GM12878 (cell line): ENCODE measurements around the gene GEMIN2. TPM values are rescaled to one million over a fixed set of nuclear protein-coding genes. Genes with fewer than 3 reads are reported as not detected.

Experiments used
- BACH1 ChIP-seq: fragments of 450-650 bp; IDR thresholded peaks from 2 replicates; pipeline ENCODE4 v1.6.1; 2017; ENCODE audit warnings: mild to moderate bottlenecking, borderline replicate concordance
- CHD2 ChIP-seq: IDR thresholded peaks from 2 replicates; pipeline ENCODE4 v1.6.1; 2011; ENCODE audit warnings: low read depth, low read length, improper control_type of control experiment, borderline replicate concordance
- HCFC1 ChIP-seq: fragments of 150-350 bp; IDR thresholded peaks from 2 replicates; pipeline ENCODE4 v1.6.1; 2014; ENCODE audit warnings: low read length
- HDGF ChIP-seq: fragments of 450-650 bp; IDR thresholded peaks from 2 replicates; pipeline ENCODE4 v1.6.1; 2016; ENCODE audit warnings: antibody characterized with exemption
- NR2F1 ChIP-seq: fragments of 450-650 bp; conservative IDR thresholded peaks from 2 replicates; pipeline ENCODE4 v1.6.1; 2017; ENCODE audit warnings: mild to moderate bottlenecking
- RAD21 ChIP-seq: IDR thresholded peaks from 2 replicates; pipeline ENCODE4 v1.6.1; 2011; ENCODE audit warnings: mild to moderate bottlenecking, low read depth, low read length, moderate library complexity; ENCODE audit not compliant: insufficient read depth
- RAD51 ChIP-seq: fragments of 450-650 bp; IDR thresholded peaks from 2 replicates; pipeline ENCODE4 v1.6.1; 2016; ENCODE audit warnings: moderate library complexity, mild to moderate bottlenecking, inconsistent platforms
- SIX5 ChIP-seq: IDR thresholded peaks from 2 replicates; pipeline ENCODE4 v1.6.1; 2011; ENCODE audit warnings: mild to moderate bottlenecking, low read depth, low read length, moderate library complexity; ENCODE audit not compliant: severe bottlenecking
- SUPT20H ChIP-seq: IDR thresholded peaks from 2 replicates; pipeline ENCODE4 v1.6.1; 2011; ENCODE audit warnings: low read depth, mild to moderate bottlenecking, low read length, moderate library complexity, borderline replicate concordance; ENCODE audit not compliant: control insufficient read depth
- ZBED1 ChIP-seq: IDR thresholded peaks from 2 replicates; pipeline ENCODE4 v1.6.1; 2016; ENCODE audit warnings: borderline replicate concordance
- polyA plus RNA-seq, 11 experiments: library from polyadenylated mRNA; depleted of rRNA in 4 of 11; unstranded in 6 of 11; stranded (reverse) in 5 of 11; fragments of >200 nt; fragmentation: Nextera tagmentation in 4 of 11; fragmentation: Illumina TruSeq in 1 of 11; extraction: Ambion mirVana in 4 of 11; extraction: Trizol in 1 of 11; gene quantifications; 1 replicate in 1 of 11; 2 replicates in 10 of 11; pipeline versions ENCODE4 v1.2.1 to v1.2.3, GENCODE V29; 2011 to 2016; ENCODE audit warnings: inconsistent platforms in 2 of 11, missing spikeins in 2 of 11, low read depth in 1 of 11
- total RNA-seq, 4 experiments: library from RNA; depleted of rRNA in 3 of 4; stranded (reverse); fragments of >200 nt in 3 of 4; fragmentation: Illumina TruSeq in 1 of 4; extraction: Trizol in 1 of 4; gene quantifications; 2 replicates each; pipeline versions ENCODE4 v1.2.1 to v1.2.3, GENCODE V29; 2013 to 2021
- TF ChIP-seq, protein P1 (sequence below): fragments of 450-650 bp; formaldehyde crosslinking; IDR thresholded peaks from 2 replicates; pipeline ENCODE4 v1.4.0; 2022; ENCODE audit warnings: mild to moderate bottlenecking, moderate library complexity
- TF ChIP-seq, protein P2 (sequence below): fragments of 450-650 bp; IDR thresholded peaks from 2 replicates; pipeline ENCODE4 v1.6.1; 2016; ENCODE audit warnings: mild to moderate bottlenecking, moderate library complexity, borderline replicate concordance
- TF ChIP-seq, protein P3 (sequence below), 3 experiments: IDR thresholded peaks in 2 of 3; conservative IDR thresholded peaks in 1 of 3; 2 replicates each; pipeline ENCODE4 v1.5.1; 2011; ENCODE audit warnings: low read depth in 3 of 3, low read length in 3 of 3, mild to moderate bottlenecking in 3 of 3, control low read depth in 2 of 3, moderate library complexity in 2 of 3, inconsistent platforms in 1 of 3, mixed read lengths in 1 of 3; ENCODE audit not compliant: control insufficient read depth in 2 of 3, insufficient read depth in 1 of 3; ENCODE audit errors: extremely low read depth in 1 of 3
- TF ChIP-seq, protein P4 (sequence below): fragments of 450-650 bp; IDR thresholded peaks from 2 replicates; pipeline ENCODE4 v1.6.1; 2016; ENCODE audit warnings: mild to moderate bottlenecking

GEMIN2 gene
- total and polyA plus RNA-seq, 10 of the 15 experiments (the other 5 are each of a cell fraction or from before 2014, with no cell fraction given): 25.9 to 69.3 (median 46.1) TPM

DNA sequence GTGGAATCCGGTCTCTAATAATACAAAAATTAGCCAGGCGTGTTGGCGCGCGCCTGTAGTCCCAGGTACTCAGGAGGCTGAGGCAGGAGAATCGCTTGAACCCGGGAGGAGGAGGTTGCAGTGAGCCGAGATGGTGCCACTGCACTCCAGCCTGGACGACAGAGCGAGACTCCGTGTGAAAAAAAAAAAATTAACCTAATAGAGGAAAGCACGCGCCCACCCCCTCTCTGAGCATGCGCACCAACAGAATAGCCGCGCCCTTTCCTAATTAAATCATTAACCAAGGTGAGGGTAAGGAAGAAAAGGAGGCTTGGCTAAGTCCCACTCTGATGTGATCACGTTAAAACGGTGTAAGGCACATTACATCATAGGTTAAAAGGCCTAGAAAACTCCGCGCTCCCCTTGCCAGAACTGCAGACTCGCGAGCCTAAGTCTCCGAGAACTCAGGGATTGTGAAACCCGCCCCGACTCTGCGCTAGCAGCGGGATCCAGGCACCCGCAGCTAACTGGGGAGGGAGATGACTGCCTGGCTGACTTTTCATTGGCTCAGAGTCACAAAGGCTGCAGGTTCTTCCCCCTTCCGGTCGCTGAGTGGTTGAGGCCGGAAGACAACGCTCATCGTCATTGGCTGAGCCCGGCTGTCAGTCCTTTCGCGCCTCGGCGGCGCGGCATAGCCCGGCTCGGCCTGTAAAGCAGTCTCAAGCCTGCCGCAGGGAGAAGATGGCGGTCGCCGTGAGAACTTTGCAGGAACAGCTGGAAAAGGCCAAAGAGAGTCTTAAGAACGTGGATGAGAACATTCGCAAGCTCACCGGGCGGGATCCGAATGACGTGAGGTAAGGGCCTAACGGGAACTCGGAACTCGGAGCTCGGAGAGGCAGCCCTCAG lies 60.7 kb downstream of the GEMIN2 start, which contains the start of gene PNN (continued):
- TF ChIP-seq SUPT20H (no peak), BACH1 (peak; percentile 18; the same call in 1 of the 2 replicates), SIX5 (peak; percentile 75), HCFC1 (peak; percentile 72), CHD2 (peak; percentile 98), HDGF (peak; percentile 37; the same call in 1 of the 2 replicates), RAD51 (peak; percentile 32; the same call in 1 of the 2 replicates), ZBED1 (0 out of 2 replicates have a peak, but pooled peaks have one; percentile 52), NR2F1 (peak; percentile 87), RAD21 (no peak)
- TF ChIP-seq, protein P1, sequence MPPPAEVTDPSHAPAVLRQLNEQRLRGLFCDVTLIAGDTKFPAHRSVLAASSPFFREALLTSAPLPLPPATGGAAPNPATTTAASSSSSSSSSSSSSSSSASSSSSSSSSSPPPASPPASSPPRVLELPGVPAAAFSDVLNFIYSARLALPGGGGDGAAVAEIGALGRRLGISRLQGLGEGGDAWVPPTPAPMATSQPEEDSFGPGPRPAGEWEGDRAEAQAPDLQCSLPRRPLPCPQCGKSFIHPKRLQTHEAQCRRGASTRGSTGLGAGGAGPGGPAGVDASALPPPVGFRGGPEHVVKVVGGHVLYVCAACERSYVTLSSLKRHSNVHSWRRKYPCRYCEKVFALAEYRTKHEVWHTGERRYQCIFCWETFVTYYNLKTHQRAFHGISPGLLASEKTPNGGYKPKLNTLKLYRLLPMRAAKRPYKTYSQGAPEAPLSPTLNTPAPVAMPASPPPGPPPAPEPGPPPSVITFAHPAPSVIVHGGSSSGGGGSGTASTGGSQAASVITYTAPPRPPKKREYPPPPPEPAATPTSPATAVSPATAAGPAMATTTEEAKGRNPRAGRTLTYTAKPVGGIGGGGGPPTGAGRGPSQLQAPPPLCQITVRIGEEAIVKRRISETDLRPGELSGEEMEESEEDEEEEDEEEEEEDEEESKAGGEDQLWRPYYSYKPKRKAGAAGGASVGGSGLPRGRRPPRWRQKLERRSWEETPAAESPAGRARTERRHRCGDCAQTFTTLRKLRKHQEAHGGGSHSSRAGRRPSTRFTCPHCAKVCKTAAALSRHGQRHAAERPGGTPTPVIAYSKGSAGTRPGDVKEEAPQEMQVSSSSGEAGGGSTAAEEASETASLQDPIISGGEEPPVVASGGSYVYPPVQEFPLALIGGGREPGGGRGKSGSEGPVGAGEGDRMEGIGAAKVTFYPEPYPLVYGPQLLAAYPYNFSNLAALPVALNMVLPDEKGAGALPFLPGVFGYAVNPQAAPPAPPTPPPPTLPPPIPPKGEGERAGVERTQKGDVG: no peak
- TF ChIP-seq, protein P2, sequence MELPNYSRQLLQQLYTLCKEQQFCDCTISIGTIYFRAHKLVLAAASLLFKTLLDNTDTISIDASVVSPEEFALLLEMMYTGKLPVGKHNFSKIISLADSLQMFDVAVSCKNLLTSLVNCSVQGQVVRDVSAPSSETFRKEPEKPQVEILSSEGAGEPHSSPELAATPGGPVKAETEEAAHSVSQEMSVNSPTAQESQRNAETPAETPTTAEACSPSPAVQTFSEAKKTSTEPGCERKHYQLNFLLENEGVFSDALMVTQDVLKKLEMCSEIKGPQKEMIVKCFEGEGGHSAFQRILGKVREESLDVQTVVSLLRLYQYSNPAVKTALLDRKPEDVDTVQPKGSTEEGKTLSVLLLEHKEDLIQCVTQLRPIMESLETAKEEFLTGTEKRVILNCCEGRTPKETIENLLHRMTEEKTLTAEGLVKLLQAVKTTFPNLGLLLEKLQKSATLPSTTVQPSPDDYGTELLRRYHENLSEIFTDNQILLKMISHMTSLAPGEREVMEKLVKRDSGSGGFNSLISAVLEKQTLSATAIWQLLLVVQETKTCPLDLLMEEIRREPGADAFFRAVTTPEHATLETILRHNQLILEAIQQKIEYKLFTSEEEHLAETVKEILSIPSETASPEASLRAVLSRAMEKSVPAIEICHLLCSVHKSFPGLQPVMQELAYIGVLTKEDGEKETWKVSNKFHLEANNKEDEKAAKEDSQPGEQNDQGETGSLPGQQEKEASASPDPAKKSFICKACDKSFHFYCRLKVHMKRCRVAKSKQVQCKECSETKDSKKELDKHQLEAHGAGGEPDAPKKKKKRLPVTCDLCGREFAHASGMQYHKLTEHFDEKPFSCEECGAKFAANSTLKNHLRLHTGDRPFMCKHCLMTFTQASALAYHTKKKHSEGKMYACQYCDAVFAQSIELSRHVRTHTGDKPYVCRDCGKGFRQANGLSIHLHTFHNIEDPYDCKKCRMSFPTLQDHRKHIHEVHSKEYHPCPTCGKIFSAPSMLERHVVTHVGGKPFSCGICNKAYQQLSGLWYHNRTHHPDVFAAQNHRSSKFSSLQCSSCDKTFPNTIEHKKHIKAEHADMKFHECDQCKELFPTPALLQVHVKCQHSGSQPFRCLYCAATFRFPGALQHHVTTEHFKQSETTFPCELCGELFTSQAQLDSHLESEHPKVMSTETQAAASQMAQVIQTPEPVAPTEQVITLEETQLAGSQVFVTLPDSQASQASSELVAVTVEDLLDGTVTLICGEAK: peak; percentile 91
- TF ChIP-seq, protein P3, sequence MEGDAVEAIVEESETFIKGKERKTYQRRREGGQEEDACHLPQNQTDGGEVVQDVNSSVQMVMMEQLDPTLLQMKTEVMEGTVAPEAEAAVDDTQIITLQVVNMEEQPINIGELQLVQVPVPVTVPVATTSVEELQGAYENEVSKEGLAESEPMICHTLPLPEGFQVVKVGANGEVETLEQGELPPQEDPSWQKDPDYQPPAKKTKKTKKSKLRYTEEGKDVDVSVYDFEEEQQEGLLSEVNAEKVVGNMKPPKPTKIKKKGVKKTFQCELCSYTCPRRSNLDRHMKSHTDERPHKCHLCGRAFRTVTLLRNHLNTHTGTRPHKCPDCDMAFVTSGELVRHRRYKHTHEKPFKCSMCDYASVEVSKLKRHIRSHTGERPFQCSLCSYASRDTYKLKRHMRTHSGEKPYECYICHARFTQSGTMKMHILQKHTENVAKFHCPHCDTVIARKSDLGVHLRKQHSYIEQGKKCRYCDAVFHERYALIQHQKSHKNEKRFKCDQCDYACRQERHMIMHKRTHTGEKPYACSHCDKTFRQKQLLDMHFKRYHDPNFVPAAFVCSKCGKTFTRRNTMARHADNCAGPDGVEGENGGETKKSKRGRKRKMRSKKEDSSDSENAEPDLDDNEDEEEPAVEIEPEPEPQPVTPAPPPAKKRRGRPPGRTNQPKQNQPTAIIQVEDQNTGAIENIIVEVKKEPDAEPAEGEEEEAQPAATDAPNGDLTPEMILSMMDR (IDR thresholded peaks at IDR 0.05 in 2 of 3, conservative IDR thresholded peaks at IDR 0.05 in 1 of 3; ENCODE audit: control insufficient read depth in 2 of 3, extremely low read depth in 1 of 3, insufficient read depth in 1 of 3, low read depth in 3 of 3, low read length in 3 of 3): no peak
- TF ChIP-seq, protein P4, sequence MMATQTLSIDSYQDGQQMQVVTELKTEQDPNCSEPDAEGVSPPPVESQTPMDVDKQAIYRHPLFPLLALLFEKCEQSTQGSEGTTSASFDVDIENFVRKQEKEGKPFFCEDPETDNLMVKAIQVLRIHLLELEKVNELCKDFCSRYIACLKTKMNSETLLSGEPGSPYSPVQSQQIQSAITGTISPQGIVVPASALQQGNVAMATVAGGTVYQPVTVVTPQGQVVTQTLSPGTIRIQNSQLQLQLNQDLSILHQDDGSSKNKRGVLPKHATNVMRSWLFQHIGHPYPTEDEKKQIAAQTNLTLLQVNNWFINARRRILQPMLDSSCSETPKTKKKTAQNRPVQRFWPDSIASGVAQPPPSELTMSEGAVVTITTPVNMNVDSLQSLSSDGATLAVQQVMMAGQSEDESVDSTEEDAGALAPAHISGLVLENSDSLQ: peak; percentile 99
